B cell (primary cell): Measurements from ENCODE around the gene CEP68. TPM values are rescaled to one million over a fixed set of nuclear protein-coding genes. Genes with fewer than 3 reads are reported as not detected.

ENCODE experiments used
- ATAC-seq: fragments of 200-7000 bp; cut with Tn5 transposase; one replicate; pipeline ENCODE4 v1.10.0; 2021; ENCODE audit warnings: low read depth, mild to moderate bottlenecking, moderate number of reproducible peaks, moderate library complexity
- CTCF ChIA-PET: fragments of 350-600 bp; sonication (Branson Sonifier 250); formaldehyde crosslinking; loops from one replicate; lab custom pipeline; 2021; ENCODE audit warnings: antibody characterized with exemption, inconsistent platforms; lab: Charles Lee
- POLR2A ChIA-PET: fragments of 350-600 bp; sonication (Branson Sonifier 250); formaldehyde crosslinking; loops from one replicate; lab custom pipeline; 2021; ENCODE audit warnings: antibody characterized with exemption; lab: Charles Lee
- DNase-seq: peaks from one replicate; pipeline ENCODE4 v3.0.0; 2013
- H2AFZ ChIP-seq: 2 replicates; pipeline ENCODE4 v1.6.1; 2012; ENCODE audit warnings: mild to moderate bottlenecking, low read depth, low read length; ENCODE audit not compliant: insufficient read depth, poor library complexity, severe bottlenecking
- H3K27ac ChIP-seq, 2 donors: 1 replicate in 1 of 2; 2 replicates in 1 of 2; pipeline ENCODE4 v1.5.1; 2012 to 2013; ENCODE audit warnings: low read length in 2 of 2, mild to moderate bottlenecking in 2 of 2, moderate library complexity in 1 of 2
- H3K27me3 ChIP-seq, 4 experiments: fragments of 200-600 bp in 1 of 4; sonication (generic) in 1 of 4; replicated peaks in 1 of 4; 1 replicate in 2 of 4; 2 replicates in 2 of 4; pipeline versions ENCODE4 v1.6.1 to v1.7.0; 2013 to 2016; ENCODE audit warnings: low read length in 3 of 4, mild to moderate bottlenecking in 2 of 4, mixed read lengths in 1 of 4, moderate library complexity in 1 of 4; ENCODE audit not compliant: insufficient read depth in 4 of 4, control insufficient read depth in 3 of 4; ENCODE audit errors: control extremely low read depth in 1 of 4
- H3K36me3 ChIP-seq, 2 experiments: replicated peaks in 1 of 2; 1 replicate in 1 of 2; 2 replicates in 1 of 2; pipeline versions ENCODE4 v1.6.1 to v1.7.1; 2013; ENCODE audit warnings: low read length in 1 of 2; ENCODE audit not compliant: insufficient read depth in 2 of 2, control insufficient read depth in 1 of 2; ENCODE audit errors: control extremely low read depth in 1 of 2, extremely low read depth in 1 of 2
- H3K4me1 ChIP-seq, 2 donors: fragments of 200-600 bp in 1 of 2; sonication (generic) in 1 of 2; 1 replicate in 1 of 2; 2 replicates in 1 of 2; pipeline versions ENCODE4 v1.5.1 to v1.6.1; 2013 to 2017; ENCODE audit warnings: low read length in 2 of 2; ENCODE audit not compliant: control insufficient read depth in 2 of 2, insufficient read depth in 2 of 2
- H3K4me2 ChIP-seq: replicated peaks from 2 replicates; pipeline ENCODE3; 2012; ENCODE audit warnings: mild to moderate bottlenecking, low read depth, low read length; ENCODE audit not compliant: poor library complexity, severe bottlenecking
- H3K4me3 ChIP-seq, 5 experiments: fragments of 200-600 bp in 1 of 5; sonication (generic) in 1 of 5; 1 replicate in 3 of 5; 2 replicates in 2 of 5; pipeline versions ENCODE4 v1.5.1 to v1.7.0; 2011 to 2016; ENCODE audit warnings: low read length in 4 of 5, mild to moderate bottlenecking in 4 of 5, low read depth in 2 of 5, control low read depth in 1 of 5, moderate library complexity in 1 of 5; ENCODE audit not compliant: insufficient read depth in 1 of 5; ENCODE audit errors: control extremely low read depth in 1 of 5, extremely low read depth in 1 of 5
- H3K79me2 ChIP-seq: fragments of 200-600 bp; sonication (generic); one replicate; pipeline ENCODE4 v1.6.0; 2016; ENCODE audit warnings: low read length; ENCODE audit not compliant: control insufficient read depth, insufficient read depth
- H3K9ac ChIP-seq: fragments of 200-600 bp; sonication (generic); 2 replicates; pipeline ENCODE4 v1.6.1; 2017; ENCODE audit warnings: mild to moderate bottlenecking, low read length, moderate library complexity
- H3K9me3 ChIP-seq, 3 donors: one replicate each; pipeline versions ENCODE4 v1.6.1 to v1.7.1; 2013; ENCODE audit warnings: low read length in 2 of 3; ENCODE audit not compliant: control insufficient read depth in 2 of 3, insufficient read depth in 1 of 3; ENCODE audit errors: control extremely low read depth in 1 of 3
- H4K20me1 ChIP-seq: 2 replicates; pipeline ENCODE4 v1.6.0; 2012; ENCODE audit warnings: mild to moderate bottlenecking, low read length; ENCODE audit not compliant: insufficient read depth, control insufficient read depth, poor library complexity, severe bottlenecking
- H3K27ac Mint-ChIP-seq: one replicate; pipeline ENCODE4 v1.8.0; 2021; ENCODE audit warnings: mixed read lengths
- H3K27me3 Mint-ChIP-seq: one replicate; pipeline ENCODE4 v1.8.0; 2021; ENCODE audit warnings: mixed read lengths
- H3K4me1 Mint-ChIP-seq: one replicate; pipeline ENCODE4 v1.8.0; 2021; ENCODE audit warnings: mixed read lengths
- H3K4me3 Mint-ChIP-seq: one replicate; pipeline ENCODE4 v1.8.0; 2021; ENCODE audit warnings: mixed read lengths
- H3K9me3 Mint-ChIP-seq: one replicate; pipeline ENCODE4 v1.8.0; 2022; ENCODE audit warnings: mixed read lengths; ENCODE audit not compliant: insufficient read depth
- EZH2 ChIP-seq: IDR thresholded peaks from 2 replicates; pipeline ENCODE4 v1.6.1; 2012; ENCODE audit warnings: borderline replicate concordance, low read depth, mild to moderate bottlenecking, moderate library complexity, low read length; ENCODE audit not compliant: insufficient read depth, poor library complexity, severe bottlenecking
- WGBS: methylation state at CpG from one replicate; pipeline ENCODE4 v1.1.5; 2013; ENCODE audit warnings: missing lambda C conversion rate; ENCODE audit not compliant: insufficient coverage; 5-methylcytosine and 5-hydroxymethylcytosine counted together
- intact Hi-C: fragments of 100-400 bp; cut with micrococcal nuclease; formaldehyde crosslinking; loops from one replicate; pipeline ENCODE4 v1.10.0; 2022
- polyA plus RNA-seq: library from polyadenylated mRNA; depleted of rRNA; stranded (reverse); fragments of >200 nt; gene quantifications from 2 replicates; pipeline ENCODE4 v1.2.3, GENCODE V29; 2012
- total RNA-seq, 2 donors: library from RNA; stranded (reverse); fragments of 120-200 nt in 1 of 2; gene quantifications; 1 replicate in 1 of 2; 2 replicates in 1 of 2; pipeline versions ENCODE4 v1.2.3 to v1.2.4, GENCODE V29; 2013 to 2022
- TF ChIP-seq, protein P1 (sequence below): fragments of 200-600 bp; IDR thresholded peaks from one replicate; pipeline ENCODE4 v1.8.0; 2022; ENCODE audit warnings: antibody characterized with exemption, mild to moderate bottlenecking

CEP68 gene
- total and polyA plus RNA-seq, 2 donors (not counting 1 experiment from before 2014, with no cell fraction given), result 11.0 to 32.0 TPM

DNA sequence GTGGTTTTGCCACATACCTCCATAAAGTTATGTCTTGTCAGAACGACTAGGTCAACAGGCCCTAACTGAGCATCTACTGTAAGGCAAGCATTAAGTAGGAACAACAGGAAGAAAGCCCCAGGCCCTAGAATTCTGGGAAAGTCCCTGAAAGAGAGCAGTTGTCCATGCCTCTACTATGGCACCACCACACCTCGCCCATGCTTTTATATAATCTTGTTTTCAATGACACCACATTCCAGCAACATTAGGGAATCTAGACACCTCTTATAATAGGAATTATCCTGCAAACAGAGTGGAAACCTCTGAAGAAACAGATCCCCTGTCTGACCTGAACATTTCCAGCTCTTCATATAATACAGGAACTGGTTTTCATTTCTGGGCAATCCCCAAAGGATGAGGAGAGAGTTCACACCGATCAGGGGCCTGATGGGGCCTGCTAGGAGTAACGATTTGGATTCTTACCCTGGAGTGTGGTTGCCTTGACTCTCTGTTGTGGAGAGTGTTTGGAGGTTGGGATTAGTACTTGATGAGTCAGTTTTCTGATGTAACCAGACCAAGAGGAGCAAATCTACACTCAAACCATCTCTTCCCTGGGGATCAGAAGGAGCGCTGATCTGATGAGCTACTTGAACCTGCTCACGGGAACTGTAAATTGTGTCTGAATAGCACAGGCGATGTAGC, 31.9 kb upstream of the CEP68 start:
- Mint-ChIP-seq H3K27me3 (no peaks in the 10 kb centered on the region), H3K9me3 (no peaks in the 10 kb centered on the region), H3K4me3 (no peak overlapping the region), H3K4me1 (peaks cover 46% of the 10 kb centered on the region), H3K27ac (peak overlapping the region; percentile 61)
- ChIA-PET POLR2A (no interaction called here), CTCF (interaction anchor here (1.2 to 20.2 kb wide), 2 partner anchors 29 to 106 kb away, joined by 3 to 360 read pairs; no protein-coding TSS in a partner anchor)
- WGBS, result 92% methylated on average over 7 of the region's 7 CpGs
- no peak for TF ChIP-seq EZH2
- TF ChIP-seq, protein P1, sequence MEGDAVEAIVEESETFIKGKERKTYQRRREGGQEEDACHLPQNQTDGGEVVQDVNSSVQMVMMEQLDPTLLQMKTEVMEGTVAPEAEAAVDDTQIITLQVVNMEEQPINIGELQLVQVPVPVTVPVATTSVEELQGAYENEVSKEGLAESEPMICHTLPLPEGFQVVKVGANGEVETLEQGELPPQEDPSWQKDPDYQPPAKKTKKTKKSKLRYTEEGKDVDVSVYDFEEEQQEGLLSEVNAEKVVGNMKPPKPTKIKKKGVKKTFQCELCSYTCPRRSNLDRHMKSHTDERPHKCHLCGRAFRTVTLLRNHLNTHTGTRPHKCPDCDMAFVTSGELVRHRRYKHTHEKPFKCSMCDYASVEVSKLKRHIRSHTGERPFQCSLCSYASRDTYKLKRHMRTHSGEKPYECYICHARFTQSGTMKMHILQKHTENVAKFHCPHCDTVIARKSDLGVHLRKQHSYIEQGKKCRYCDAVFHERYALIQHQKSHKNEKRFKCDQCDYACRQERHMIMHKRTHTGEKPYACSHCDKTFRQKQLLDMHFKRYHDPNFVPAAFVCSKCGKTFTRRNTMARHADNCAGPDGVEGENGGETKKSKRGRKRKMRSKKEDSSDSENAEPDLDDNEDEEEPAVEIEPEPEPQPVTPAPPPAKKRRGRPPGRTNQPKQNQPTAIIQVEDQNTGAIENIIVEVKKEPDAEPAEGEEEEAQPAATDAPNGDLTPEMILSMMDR, result no peak
- Histone ChIP-seq H3K4me2 (no peak overlapping the region), H3K36me3 (peaks cover 0 to 38% of the 10 kb centered on the region in 2 experiments), H3K27me3 (no peaks in the 10 kb centered on the region), H2AFZ (no peak overlapping the region), H3K27ac (no peak overlapping the region), H3K79me2 (peaks cover 32% of the 10 kb centered on the region), H3K9me3 (no peaks in the 10 kb centered on the region), H3K4me1 (peaks cover 46 to 57% of the 10 kb centered on the region in 2 donors), H3K9ac (no peak overlapping the region), H3K4me3 (no peak overlapping the region), H4K20me1 (no peaks in the 10 kb centered on the region)
- no peak for DNase-seq
- intact Hi-C loops, result no loop called here
- ATAC-seq, result no peak
